HepG2 (cell line): ENCODE data around the gene MRPL58. TPM values are rescaled to one million over a fixed set of nuclear protein-coding genes. Genes with fewer than 3 reads are reported as not detected.

ENCODE experiments used
- ATRX ChIP-seq: sonication (generic); formaldehyde crosslinking; IDR thresholded peaks from 2 replicates; pipeline ENCODE4 v1.4.0; 2020; ENCODE audit warnings: missing genetic modification reagents, borderline replicate concordance
- GPN1 ChIP-seq: sonication (generic); formaldehyde crosslinking; IDR thresholded peaks from 2 replicates; pipeline ENCODE4 v1.5.1; 2020; ENCODE audit warnings: missing genetic modification reagents, borderline replicate concordance
- HMGXB3 ChIP-seq: sonication (generic); formaldehyde crosslinking; IDR thresholded peaks from 2 replicates; pipeline ENCODE4 v1.4.0; 2020; ENCODE audit warnings: missing genetic modification reagents, borderline replicate concordance
- KLF6 ChIP-seq: IDR thresholded peaks from 2 replicates; pipeline ENCODE4 v1.8.0; 2016; ENCODE audit warnings: missing biosample characterization, missing genetic modification reagents
- RELA ChIP-seq: sonication (generic); formaldehyde crosslinking; IDR thresholded peaks from 2 replicates; pipeline ENCODE4 v1.4.0; 2020; ENCODE audit warnings: missing genetic modification reagents
- SMAD1 ChIP-seq: sonication (generic); formaldehyde crosslinking; IDR thresholded peaks from 2 replicates; pipeline ENCODE4 v1.4.0; 2020; ENCODE audit warnings: missing genetic modification reagents, low read depth, mild to moderate bottlenecking, borderline replicate concordance
- SMAD3 ChIP-seq: sonication (generic); formaldehyde crosslinking; IDR thresholded peaks from 2 replicates; pipeline ENCODE4 v1.4.0; 2020; ENCODE audit warnings: missing genetic modification reagents
- TCF7 ChIP-seq: sonication (generic); IDR thresholded peaks from 2 replicates; pipeline ENCODE4 v1.6.1; 2016; ENCODE audit warnings: antibody characterized with exemption, low read depth
- USF2 ChIP-seq, 2 experiments: sonication (generic) in 1 of 2; formaldehyde crosslinking in 1 of 2; IDR thresholded peaks; 2 replicates each; pipeline versions ENCODE4 v1.5.1 to v1.6.1; 2011 to 2020; ENCODE audit warnings: borderline replicate concordance in 1 of 2, low read depth in 1 of 2, low read length in 1 of 2, mild to moderate bottlenecking in 1 of 2, missing genetic modification reagents in 1 of 2, moderate library complexity in 1 of 2
- ZBTB7A ChIP-seq: sonication (generic); formaldehyde crosslinking; IDR thresholded peaks from 2 replicates; pipeline ENCODE4 v1.8.0; 2022; ENCODE audit warnings: mild to moderate bottlenecking, missing genetic modification reagents
- ZFP36L2 ChIP-seq: sonication (generic); formaldehyde crosslinking; IDR thresholded peaks from 2 replicates; pipeline ENCODE4 v1.4.0; 2020; ENCODE audit warnings: missing genetic modification reagents
- ZFP41 ChIP-seq: sonication (generic); formaldehyde crosslinking; IDR thresholded peaks from 2 replicates; pipeline ENCODE4 v1.4.0; 2020; ENCODE audit warnings: mild to moderate bottlenecking, missing genetic modification reagents, borderline replicate concordance
- ZNF124 ChIP-seq: sonication (generic); formaldehyde crosslinking; IDR thresholded peaks from 2 replicates; pipeline ENCODE4 v1.4.0; 2020; ENCODE audit warnings: missing genetic modification reagents
- ZNF235 ChIP-seq: sonication (generic); formaldehyde crosslinking; IDR thresholded peaks from 2 replicates; pipeline ENCODE4 v1.8.1; 2023; ENCODE audit warnings: mild to moderate bottlenecking, missing genetic modification reagents, borderline replicate concordance
- ZNF264 ChIP-seq: sonication (generic); formaldehyde crosslinking; IDR thresholded peaks from 2 replicates; pipeline ENCODE4 v1.4.0; 2020; ENCODE audit warnings: missing genetic modification reagents
- ZNF337 ChIP-seq: sonication (generic); formaldehyde crosslinking; IDR thresholded peaks from 2 replicates; pipeline ENCODE4 v1.5.1; 2020; ENCODE audit warnings: missing genetic modification reagents, low read depth, mild to moderate bottlenecking, borderline replicate concordance
- ZNF670 ChIP-seq: sonication (generic); formaldehyde crosslinking; IDR thresholded peaks from 2 replicates; pipeline ENCODE4 v1.8.0; 2022; ENCODE audit warnings: mild to moderate bottlenecking, missing genetic modification reagents, borderline replicate concordance
- polyA plus RNA-seq, 8 experiments: library from polyadenylated mRNA; depleted of rRNA in 3 of 8; stranded (reverse) in 7 of 8; unstranded in 1 of 8; fragments of >200 nt; fragmentation: Illumina TruSeq in 4 of 8; extraction: Trizol in 4 of 8; gene quantifications; 2 replicates each; pipeline versions ENCODE4 v1.2.1 to v1.2.3, GENCODE V29; 2011 to 2016; ENCODE audit warnings: low read depth in 4 of 8, missing spikeins in 1 of 8, mixed read lengths in 1 of 8; ENCODE audit not compliant: insufficient read depth in 1 of 8
- total RNA-seq, 5 experiments: library from RNA; depleted of rRNA; stranded (reverse); fragments of >200 nt; fragmentation: Illumina TruSeq; extraction: Trizol; gene quantifications; 2 replicates each; pipeline ENCODE4 v1.2.3, GENCODE V29; 2016; ENCODE audit warnings: low read depth in 1 of 5

The MRPL58 gene
- total and polyA plus RNA-seq, 2 of the 13 experiments (the other 11 are each of a cell fraction or from before 2014, with no cell fraction given) = 44.9 to 68.9 TPM

- TF ChIP-seq RELA (no peak), ZFP41 (no peak), ZNF337 (CRISPR knock-in tag) (no peak), HMGXB3 (CRISPR knock-in tag) (no peak), USF2 (IDR thresholded peaks at IDR 0.05; ENCODE audit: low read depth, low read length) (no peak), USF2 (CRISPR knock-in tag; IDR thresholded peaks at IDR 0.05; ENCODE audit: borderline replicate concordance) (no peak), TCF7 (no peak), SMAD3 (0 out of 2 replicates have a peak, but pooled peaks have one; percentile 8), ZBTB7A (CRISPR knock-in tag) (peak; percentile 66; the same call in 1 of the 2 replicates), KLF6 (CRISPR knock-in tag) (no peak), ZNF264 (CRISPR knock-in tag) (0 out of 2 replicates have a peak, but pooled peaks have one; percentile 44), SMAD1 (CRISPR knock-in tag) (no peak), ZNF670 (CRISPR knock-in tag) (no peak), ZNF235 (CRISPR knock-in tag) (peak; percentile 55; the same call in 1 of the 2 replicates), ZFP36L2 (no peak), ATRX (CRISPR knock-in tag) (no peak), GPN1 (CRISPR knock-in tag) (no peak), ZNF124 (CRISPR knock-in tag) (no peak)
Observed at GRCh38 chr17:74972107-74972972, 40.1 kb upstream of the MRPL58 start, which contains the start of gene HID1 (continued).
